Measurements from ENCODE around the gene TEAD1.

DNA sequence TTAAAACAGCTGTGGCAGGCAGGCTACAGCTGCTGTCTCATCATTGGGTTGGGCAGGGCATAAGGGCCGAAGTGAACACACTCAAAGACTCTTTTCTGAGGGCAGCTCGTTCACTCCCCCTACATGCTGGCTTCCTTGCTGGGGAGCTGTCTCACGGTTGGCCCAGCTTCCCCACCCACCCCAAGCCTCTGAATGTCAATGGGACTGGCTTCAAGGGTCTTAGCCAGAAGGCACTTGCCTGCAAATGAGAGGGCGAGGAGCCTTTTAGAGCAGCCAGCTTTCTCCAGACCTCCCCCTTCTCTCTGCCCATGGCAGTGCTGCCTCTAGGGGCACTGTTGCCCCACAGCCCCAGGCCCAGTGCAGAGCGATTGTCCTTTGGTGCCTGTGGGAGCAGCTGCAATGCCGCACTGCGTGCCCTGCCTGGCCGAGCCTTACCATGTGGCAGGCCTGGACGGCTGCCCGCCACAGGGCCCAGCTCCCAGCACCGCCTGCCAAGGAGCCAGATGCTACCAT is 240.2 kb downstream of the TEAD1 start:
- TF ChIP-seq, protein P1, sequence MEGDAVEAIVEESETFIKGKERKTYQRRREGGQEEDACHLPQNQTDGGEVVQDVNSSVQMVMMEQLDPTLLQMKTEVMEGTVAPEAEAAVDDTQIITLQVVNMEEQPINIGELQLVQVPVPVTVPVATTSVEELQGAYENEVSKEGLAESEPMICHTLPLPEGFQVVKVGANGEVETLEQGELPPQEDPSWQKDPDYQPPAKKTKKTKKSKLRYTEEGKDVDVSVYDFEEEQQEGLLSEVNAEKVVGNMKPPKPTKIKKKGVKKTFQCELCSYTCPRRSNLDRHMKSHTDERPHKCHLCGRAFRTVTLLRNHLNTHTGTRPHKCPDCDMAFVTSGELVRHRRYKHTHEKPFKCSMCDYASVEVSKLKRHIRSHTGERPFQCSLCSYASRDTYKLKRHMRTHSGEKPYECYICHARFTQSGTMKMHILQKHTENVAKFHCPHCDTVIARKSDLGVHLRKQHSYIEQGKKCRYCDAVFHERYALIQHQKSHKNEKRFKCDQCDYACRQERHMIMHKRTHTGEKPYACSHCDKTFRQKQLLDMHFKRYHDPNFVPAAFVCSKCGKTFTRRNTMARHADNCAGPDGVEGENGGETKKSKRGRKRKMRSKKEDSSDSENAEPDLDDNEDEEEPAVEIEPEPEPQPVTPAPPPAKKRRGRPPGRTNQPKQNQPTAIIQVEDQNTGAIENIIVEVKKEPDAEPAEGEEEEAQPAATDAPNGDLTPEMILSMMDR (conservative IDR thresholded peaks at IDR 0.05 in 1 of 2, IDR thresholded peaks at IDR 0.05 in 1 of 2; ENCODE audit: low read depth in 1 of 2, low read length in 2 of 2), result peak; percentile 71 to 87
- TF ChIP-seq EZH2 (IDR thresholded peaks at IDR 0.05; ENCODE audit: low read length, missing control alignments), result no peak

Measured in fibroblast of lung (primary cell).